ELR (cell line): Measurements from ENCODE around the gene KLK11.

Source experiments
- DNase-seq: peaks from one replicate; pipeline ENCODE4 v3.0.0-alpha.2; 2015; ENCODE audit warnings: low read depth

Gene KLK11, protein sequence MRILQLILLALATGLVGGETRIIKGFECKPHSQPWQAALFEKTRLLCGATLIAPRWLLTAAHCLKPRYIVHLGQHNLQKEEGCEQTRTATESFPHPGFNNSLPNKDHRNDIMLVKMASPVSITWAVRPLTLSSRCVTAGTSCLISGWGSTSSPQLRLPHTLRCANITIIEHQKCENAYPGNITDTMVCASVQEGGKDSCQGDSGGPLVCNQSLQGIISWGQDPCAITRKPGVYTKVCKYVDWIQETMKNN

DNA sequence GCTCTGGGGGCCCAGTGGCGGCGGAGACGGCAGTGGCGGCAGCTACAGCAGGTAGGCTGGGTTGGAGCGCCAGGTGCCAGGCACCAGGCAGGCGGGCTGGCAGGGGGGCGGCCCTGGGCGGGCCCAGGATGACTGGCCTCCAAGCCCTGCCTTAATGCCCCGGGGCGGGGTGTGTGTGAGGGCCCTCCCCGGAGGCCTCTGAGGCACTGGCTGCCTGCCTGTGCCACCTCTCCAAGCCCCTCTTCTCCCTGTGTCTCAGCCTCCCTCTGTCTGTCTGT, at the start of gene KLK11:
Gene KLK11, minus strand, starts transcription at position 63 of the 278 bp plus-strand sequence. CDS start 985 bp downstream, outside the sequence.
- DNase-seq, result no peak

DNA sequence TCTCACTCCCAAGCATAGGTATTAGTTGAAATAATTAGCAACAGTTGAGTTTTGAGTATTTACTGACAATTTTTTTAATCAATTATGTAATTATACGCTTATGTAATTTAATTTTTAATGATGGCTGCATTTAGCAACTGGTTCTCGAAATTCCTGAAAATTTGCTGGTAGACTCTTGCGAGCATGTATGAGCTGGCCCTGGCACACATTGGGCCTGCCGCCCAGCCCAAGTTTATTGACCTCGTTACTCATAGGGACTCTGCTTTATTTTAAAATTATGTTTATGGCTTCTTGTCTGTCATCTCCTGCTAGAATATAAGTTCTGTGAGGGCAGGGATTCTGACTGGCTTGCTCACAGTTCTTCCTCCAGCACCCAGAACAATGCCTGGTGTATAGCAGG, 49.6 kb upstream of the KLK11 start:
- no peak for DNase-seq

- no peak for DNase-seq
Measured at GRCh38 chr19:51071095-51071405, 44.6 kb upstream of the KLK11 start.

GRCh38 chr19:51070334-51071094, 44.1 kb upstream of the KLK11 start:
- no peak for DNase-seq

DNA sequence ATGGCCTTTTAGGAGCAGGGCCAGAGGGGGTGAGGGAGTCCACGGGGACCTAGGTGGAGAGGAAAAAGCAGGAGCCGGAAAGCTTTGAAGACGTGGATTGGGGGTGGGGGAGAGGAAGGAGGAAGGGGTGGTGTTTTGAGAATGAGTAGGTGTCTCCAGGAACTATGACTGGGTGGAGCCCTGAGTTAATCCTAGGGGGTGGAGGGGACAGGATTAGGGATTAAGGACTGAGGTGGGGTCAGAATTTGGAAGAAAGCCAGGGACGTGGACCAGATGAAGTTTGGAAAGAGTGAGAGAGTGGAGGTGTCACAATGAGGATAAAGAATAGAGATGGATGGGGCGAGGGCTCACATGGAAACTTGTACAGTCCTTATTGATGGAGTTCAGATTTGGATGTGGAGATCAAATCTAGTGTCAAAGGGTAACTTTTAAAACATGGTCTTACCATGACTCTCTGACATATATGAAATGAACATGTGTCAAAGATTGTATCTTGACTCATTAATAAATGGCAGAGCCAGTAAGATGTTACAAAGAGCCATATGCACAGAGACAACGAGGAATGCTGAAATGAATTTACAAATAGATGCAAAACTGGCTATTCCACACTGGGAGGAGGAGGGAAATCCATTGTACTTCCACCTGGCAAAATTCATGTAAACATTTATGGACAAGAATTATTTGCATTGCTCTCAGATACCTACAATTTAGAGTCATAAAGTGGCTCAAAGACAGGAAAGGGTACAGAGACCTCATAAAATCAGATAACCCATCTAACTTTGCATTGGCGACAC, 40.2 kb upstream of the KLK11 start:
- DNase-seq, result no peak

DNA sequence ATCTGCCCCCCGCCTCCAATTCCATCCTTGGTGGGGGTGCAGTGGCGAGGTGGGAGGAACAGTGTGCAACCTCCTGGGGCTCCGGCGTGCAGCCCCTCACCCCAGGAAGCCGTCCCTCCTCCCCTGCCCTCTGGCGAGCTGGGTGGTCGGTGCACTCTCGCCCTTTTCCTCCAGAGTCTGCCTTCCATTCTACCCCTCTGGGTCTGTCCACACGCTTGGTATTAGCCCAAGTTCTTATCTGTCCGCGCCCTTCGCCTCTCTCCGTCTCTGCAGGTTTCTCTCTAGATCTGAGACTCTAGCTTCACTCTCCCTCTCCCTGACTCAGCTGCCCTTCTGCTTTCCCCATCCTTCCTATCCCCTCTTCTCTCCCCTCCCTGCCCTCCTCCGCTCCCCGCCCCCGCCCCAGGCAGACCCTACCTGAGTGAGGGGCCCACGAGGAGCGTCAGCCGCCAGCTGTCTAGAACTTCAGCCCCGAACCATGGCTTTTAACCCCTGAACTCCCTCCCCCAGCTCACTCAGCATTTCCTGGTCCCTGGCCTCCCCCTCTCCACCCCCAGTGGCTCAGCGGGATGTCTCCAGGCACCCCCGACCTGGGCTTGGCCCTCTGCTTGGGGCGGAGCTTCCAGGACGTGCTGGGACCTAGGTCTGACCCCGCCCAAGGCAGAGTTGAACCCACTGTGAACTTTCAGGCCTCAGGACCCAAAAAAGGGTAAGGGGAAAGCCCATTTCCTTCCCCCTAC, 39.0 kb upstream of the KLK11 start:
- no peak for DNase-seq

DNA sequence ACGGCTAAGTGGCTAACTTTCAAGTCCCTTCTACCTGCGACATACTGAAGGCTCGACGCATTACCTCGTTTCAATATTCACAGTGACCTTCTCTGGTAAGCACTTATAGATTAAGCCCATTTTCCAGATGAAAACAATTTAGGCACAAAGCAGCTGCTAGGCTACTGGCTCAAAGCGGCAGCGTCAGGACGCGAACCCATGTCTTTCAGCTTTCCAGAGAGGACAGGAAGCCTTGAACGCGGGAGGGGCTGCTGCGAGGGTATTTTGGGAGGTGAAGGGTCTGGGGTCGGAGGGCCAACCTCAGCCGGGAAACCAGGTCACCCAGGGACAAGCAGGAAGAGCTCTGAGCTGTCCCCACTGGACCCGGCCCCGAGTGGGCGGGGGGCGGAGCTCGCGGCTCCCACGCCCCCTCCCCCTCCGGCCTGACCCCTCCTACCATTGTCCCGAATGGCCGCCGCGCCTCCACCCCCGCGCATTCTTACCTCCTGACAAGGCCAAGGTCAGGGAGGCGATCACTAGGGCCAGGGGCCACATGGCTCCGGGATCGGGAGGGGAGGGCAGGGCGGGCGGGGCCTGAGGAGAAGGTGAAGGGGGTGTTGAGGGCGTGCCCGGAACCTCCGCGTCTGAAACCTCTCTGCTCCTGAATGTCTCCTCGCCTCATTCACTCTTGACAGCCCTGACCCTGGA, 38.3 kb upstream of the KLK11 start, which contains the start of gene KLK13:
Gene KLK13, minus strand, starts transcription at position 559 of the 687 bp plus-strand sequence. Its CDS starts 25 bp downstream, at position 534.
- DNase-seq, result no peak

DNA sequence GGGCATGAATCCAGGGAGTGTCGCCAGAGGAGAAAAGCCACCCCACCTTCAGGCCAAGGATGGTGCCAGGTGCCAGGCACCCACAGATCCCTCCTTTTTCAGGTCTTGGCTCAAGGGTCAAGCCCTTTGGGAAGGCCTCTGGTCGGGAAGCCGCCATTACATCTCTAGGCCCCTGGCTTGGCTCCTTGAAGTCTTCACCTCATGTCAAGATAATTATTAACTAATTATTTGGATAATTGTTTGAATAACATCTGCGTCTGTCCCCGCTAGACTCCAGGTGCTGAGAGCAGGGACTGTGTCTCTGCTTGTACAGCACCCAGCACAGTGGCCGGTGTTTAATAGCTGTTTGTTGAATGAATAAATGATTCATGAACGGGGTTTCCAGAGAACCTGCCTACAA, 37.2 kb upstream of the KLK11 start:
- DNase-seq, result no peak

DNA sequence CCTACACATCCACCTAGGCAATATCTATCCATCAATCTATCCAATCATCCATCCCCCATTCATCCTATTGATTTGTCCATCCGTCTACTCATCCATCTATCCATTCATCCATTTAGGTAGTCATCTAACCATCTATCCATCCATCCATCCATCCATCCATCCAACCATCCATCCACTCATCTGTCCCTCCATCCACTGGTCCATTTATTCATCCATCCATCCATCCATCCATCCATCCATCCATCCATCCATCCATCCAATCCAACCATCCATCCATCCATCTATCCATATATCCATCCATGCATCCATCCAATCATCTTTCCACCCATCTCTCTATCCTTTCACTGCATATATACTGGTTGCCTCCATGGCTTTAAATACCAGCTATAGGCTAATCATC, 34.6 kb upstream of the KLK11 start:
- no peak for DNase-seq

DNA sequence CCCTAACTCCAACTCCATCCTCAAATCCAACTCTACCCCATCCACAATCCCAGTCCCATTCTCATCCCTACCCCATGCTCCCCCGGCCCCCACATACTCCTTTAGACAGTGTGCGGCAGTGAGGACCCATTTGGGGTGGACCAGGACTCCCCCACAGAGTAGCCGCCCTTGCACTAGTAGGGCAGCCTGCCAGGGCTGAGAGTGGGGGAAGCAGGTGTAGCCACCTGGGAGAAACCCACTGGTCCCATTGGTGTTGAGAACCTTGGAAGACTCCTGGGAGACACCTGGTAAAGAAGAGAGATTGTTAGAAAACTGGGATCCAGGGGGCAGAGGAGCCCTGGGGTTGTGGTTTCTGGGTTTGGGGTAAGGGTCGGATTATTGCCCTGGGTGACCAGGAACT, 33.9 kb upstream of the KLK11 start:
- DNase-seq, result no peak

DNA sequence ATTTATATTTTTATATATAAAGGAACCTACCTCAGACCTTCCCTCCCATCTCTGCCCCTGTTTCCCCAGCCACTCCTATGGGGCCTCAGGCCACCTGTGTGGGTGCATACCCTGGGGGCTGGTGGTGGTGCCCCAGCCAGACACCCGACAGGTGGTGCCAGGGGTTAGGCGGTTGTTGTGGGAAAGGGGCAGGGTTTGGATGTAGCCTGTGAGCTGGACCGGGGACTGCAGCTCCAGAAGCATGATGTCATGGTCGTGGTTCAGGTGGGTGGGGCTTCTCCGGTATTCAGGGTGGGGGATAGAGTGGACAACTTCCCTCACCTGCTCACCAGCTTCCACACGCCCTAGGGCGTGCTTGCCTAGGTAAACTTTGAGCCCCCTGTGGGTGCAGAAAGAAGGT, 33.3 kb upstream of the KLK11 start:
- no peak for DNase-seq

DNA sequence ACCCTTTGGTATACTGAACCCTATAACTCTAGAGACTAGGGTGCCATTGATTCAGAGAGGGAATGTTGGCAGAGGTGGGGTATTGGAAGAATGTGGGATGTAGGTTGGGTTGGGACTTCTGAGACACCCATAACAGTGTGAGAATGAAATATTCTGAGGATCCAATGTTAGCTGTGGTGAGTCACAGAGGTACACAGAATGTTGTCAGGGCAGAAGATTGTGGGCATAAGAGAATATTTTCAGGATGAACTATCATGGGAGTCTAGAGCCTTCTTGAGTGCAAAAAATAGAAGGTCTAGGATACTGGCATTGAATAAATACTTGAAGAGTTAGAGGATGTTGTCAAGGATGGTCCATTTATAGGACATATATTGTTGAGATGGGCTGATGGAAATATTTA, 29.4 kb upstream of the KLK11 start:
- DNase-seq, result no peak

DNA sequence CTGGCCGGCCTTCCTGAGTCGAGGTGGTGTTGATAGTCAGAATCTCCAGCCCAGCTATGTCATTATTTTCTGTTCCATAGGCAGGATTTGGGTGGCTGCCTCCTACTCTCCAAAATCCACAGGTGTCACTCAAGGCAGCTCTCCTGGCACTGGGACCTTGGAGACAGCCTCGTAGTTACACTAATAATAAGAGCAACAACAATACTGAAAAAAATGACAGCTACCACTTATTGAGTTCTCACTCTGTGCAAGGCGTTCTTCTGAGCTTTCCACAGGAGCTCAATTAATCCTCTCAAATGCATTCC, 20.6 kb upstream of the KLK11 start:
- no peak for DNase-seq

- no peak for DNase-seq
Measured at GRCh38 chr19:51044327-51044726, 17.9 kb upstream of the KLK11 start.

- DNase-seq, result no peak
Measured at GRCh38 chr19:51043497-51043896, 17.1 kb upstream of the KLK11 start.

GRCh38 chr19:51040151-51040550, 13.7 kb upstream of the KLK11 start:
- DNase-seq, result no peak

GRCh38 chr19:51036519-51036918, 10.1 kb upstream of the KLK11 start:
- DNase-seq, result peak; percentile 20

- DNase-seq, result no peak
Measured at GRCh38 chr19:51034704-51035103, 8.3 kb upstream of the KLK11 start, which contains the start of gene KLK12. KLK12 (minus strand) TSS chr19:51035002; CDS start chr19:51034621, 381 bp downstream.

- DNase-seq, result no peak
Measured at GRCh38 chr19:51031880-51032225, 5.4 kb upstream of the KLK11 start.

DNA sequence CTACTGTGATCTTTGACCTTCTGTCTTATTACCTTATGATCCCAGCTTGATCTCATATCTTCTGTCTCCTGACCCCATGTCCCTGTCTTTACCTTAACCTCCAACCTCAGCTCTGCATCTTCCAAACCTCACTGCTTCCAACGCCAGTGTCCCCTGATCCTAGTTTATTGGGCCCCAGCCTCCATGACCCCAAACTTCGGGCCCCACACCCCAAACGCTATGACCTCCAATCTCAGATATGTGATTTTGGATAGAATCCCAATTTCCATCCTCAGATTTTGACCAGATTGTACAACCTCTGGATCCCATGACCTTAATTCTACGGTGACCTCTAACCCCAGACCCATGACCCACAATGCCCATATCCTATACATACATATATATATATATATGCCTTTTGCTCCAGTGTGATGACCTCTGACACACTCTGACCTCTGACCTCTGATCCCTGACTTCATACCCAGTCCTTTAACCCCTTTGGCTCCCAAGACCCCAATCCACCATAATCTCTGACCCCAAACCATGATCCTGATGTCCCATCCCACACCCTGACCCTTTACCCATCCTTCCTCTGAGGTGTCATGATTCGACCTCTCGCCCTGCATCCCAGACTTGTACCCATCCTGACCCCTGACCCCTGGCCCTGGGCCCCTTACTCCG, 4.9 kb upstream of the KLK11 start:
- no peak for DNase-seq

GRCh38 chr19:51030631-51031030, 4.2 kb upstream of the KLK11 start:
- no peak for DNase-seq

DNA sequence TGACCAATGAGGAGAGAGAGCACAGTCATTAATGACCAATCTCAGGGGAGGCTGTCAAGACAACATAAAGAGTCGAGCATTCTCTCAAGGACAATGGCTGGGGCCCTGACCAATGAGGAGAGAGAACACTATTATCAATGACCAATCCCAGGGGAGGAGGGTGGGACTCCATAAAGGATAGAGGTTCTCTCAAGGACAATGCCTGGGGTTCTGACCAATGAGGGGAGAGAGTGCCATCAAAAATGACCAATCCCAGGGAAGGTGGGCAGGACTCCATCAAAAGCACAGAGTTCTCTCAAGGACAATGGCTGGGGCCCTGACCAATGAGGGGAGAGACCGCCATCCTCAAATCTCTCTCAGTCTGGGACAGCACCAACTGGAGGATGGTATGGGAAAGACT, 3.3 kb upstream of the KLK11 start:
- peak; percentile 6 for DNase-seq
